ENCODE data around the gene PGD. TPM values are rescaled to one million over a fixed set of nuclear protein-coding genes. Genes with fewer than 3 reads are reported as not detected.

The PGD gene
- total and polyA plus RNA-seq, 2 donors (not counting 1 experiment from before 2014, with no cell fraction given) = 13.7 to 56.7 TPM

- Histone ChIP-seq H3K27ac (ENCODE audit: low read length in 2 of 2) (no peak overlapping the region), H3K4me2 (replicated peaks; ENCODE audit: low read depth, low read length, poor library complexity, severe bottlenecking) (no peak overlapping the region), H3K79me2 (ENCODE audit: control insufficient read depth, insufficient read depth, low read length) (peaks cover 10% of the 10 kb centered on the region), H3K27me3 (replicated peaks in 1 of 4; ENCODE audit: control extremely low read depth in 1 of 4, control insufficient read depth in 3 of 4, insufficient read depth in 4 of 4, low read length in 3 of 4) (no peaks in the 10 kb centered on the region), H3K4me1 (ENCODE audit: control insufficient read depth in 2 of 2, insufficient read depth in 2 of 2, low read length in 2 of 2) (peaks cover 11 to 23% of the 10 kb centered on the region in 2 donors), H4K20me1 (ENCODE audit: control insufficient read depth, insufficient read depth, low read length, poor library complexity, severe bottlenecking) (no peaks in the 10 kb centered on the region), H3K9ac (ENCODE audit: low read length) (no peak overlapping the region), H3K4me3 (ENCODE audit: control extremely low read depth in 1 of 5, extremely low read depth in 1 of 5, insufficient read depth in 1 of 5, low read depth in 2 of 5, low read length in 4 of 5) (no peak overlapping the region), H3K36me3 (replicated peaks in 1 of 2; ENCODE audit: control extremely low read depth in 1 of 2, control insufficient read depth in 1 of 2, extremely low read depth in 1 of 2, insufficient read depth in 2 of 2, low read length in 1 of 2) (no peaks in the 10 kb centered on the region), H3K9me3 (ENCODE audit: control extremely low read depth in 1 of 3, control insufficient read depth in 2 of 3, insufficient read depth in 1 of 3, low read length in 2 of 3) (peaks cover 0 to 3% (median 0%) of the 10 kb centered on the region in 3 donors), H2AFZ (ENCODE audit: insufficient read depth, low read depth, low read length, poor library complexity, severe bottlenecking) (no peak overlapping the region)
- CTCF ChIA-PET = interaction anchor here (1.7 kb wide), 1 partner anchor 60 kb away, joined by 6 read pairs; no protein-coding TSS in a partner anchor
- H3K9me3 Mint-ChIP-seq (ENCODE audit: insufficient read depth) = no peaks in the 10 kb centered on the region
- ATAC-seq (ENCODE audit: low read depth) = no peak
- TF ChIP-seq EZH2 (IDR thresholded peaks at IDR 0.05; ENCODE audit: borderline replicate concordance, insufficient read depth, low read depth, low read length, poor library complexity, severe bottlenecking) (no peak), CTCF (IDR thresholded peaks at IDR 0.05) (no peak)
- whole genome bisulfite sequencing (ENCODE audit: insufficient coverage) = no CpG with 5 or more reads among the region's 5 CpGs
- intact Hi-C loops (cut with micrococcal nuclease) = no loop called here
- no peak for DNase-seq
- POLR2A ChIA-PET = interaction anchor here (0.6 kb wide), 1 partner anchor 518 kb away, joined by 6 read pairs; no protein-coding TSS in a partner anchor
- H3K27me3 Mint-ChIP-seq = no peaks in the 10 kb centered on the region
- no peak overlapping the region for H3K27ac Mint-ChIP-seq
- peaks cover 25% of the 10 kb centered on the region for H3K4me1 Mint-ChIP-seq
- H3K4me3 Mint-ChIP-seq = no peak overlapping the region
Measured at GRCh38 chr1:10434590-10434989, 35.7 kb downstream of the PGD start.

- no peak overlapping the region for H3K4me2 ChIP-seq (replicated peaks; ENCODE audit: low read depth, low read length, poor library complexity, severe bottlenecking)
- no peak overlapping the region for H3K27ac ChIP-seq (ENCODE audit: low read length in 2 of 2)
- H3K27ac Mint-ChIP-seq = no peak overlapping the region
- peaks cover 0 to 3% of the 10 kb centered on the region in 2 experiments for H3K36me3 ChIP-seq (replicated peaks in 1 of 2; ENCODE audit: control extremely low read depth in 1 of 2, control insufficient read depth in 1 of 2, extremely low read depth in 1 of 2, insufficient read depth in 2 of 2, low read length in 1 of 2)
- no peaks in the 10 kb centered on the region for H3K79me2 ChIP-seq (ENCODE audit: control insufficient read depth, insufficient read depth, low read length)
- no peaks in the 10 kb centered on the region for H3K9me3 Mint-ChIP-seq (ENCODE audit: insufficient read depth)
- no peak overlapping the region for H3K4me3 ChIP-seq (ENCODE audit: control extremely low read depth in 1 of 5, extremely low read depth in 1 of 5, insufficient read depth in 1 of 5, low read depth in 2 of 5, low read length in 4 of 5)
- H3K9ac ChIP-seq (ENCODE audit: low read length) = no peak overlapping the region
- H3K27me3 ChIP-seq (replicated peaks in 1 of 4; ENCODE audit: control extremely low read depth in 1 of 4, control insufficient read depth in 3 of 4, insufficient read depth in 4 of 4, low read length in 3 of 4) = no peaks in the 10 kb centered on the region
- ChIA-PET CTCF (interaction anchor here (0.6 to 1.2 kb wide), 2 partner anchors 12 to 74 kb away, joined by 3 read pairs; no protein-coding TSS in a partner anchor), POLR2A (no interaction called here)
- intact Hi-C loops (cut with micrococcal nuclease) = no loop called here
- TF ChIP-seq EZH2 (IDR thresholded peaks at IDR 0.05; ENCODE audit: borderline replicate concordance, insufficient read depth, low read depth, low read length, poor library complexity, severe bottlenecking) = no peak
- no peak for TF ChIP-seq CTCF (IDR thresholded peaks at IDR 0.05)
- H3K4me3 Mint-ChIP-seq = no peak overlapping the region
- DNase-seq (no peak), ATAC-seq (ENCODE audit: low read depth) (no peak)
- no peaks in the 10 kb centered on the region for H3K27me3 Mint-ChIP-seq
- H3K4me1 Mint-ChIP-seq = peaks cover 10% of the 10 kb centered on the region
- H2AFZ ChIP-seq (ENCODE audit: insufficient read depth, low read depth, low read length, poor library complexity, severe bottlenecking) = no peak overlapping the region
- H3K4me1 ChIP-seq (ENCODE audit: control insufficient read depth in 2 of 2, insufficient read depth in 2 of 2, low read length in 2 of 2) = peaks cover 0 to 8% of the 10 kb centered on the region in 2 donors
- no CpG with 5 or more reads among the region's 1 CpG for WGBS (ENCODE audit: insufficient coverage)
- no peaks in the 10 kb centered on the region for H4K20me1 ChIP-seq (ENCODE audit: control insufficient read depth, insufficient read depth, low read length, poor library complexity, severe bottlenecking)
- no peaks in the 10 kb centered on the region for H3K9me3 ChIP-seq (ENCODE audit: control extremely low read depth in 1 of 3, control insufficient read depth in 2 of 3, insufficient read depth in 1 of 3, low read length in 2 of 3)
Measured at GRCh38 chr1:10437052-10437451, 38.2 kb downstream of the PGD start.

Data from B cell (primary cell).